GM15510 (cell line): ENCODE data around the gene CRADD.

ENCODE experiments used
- POLR2A ChIP-seq: IDR thresholded peaks from 3 replicates; pipeline ENCODE4 v1.6.1; 2011; ENCODE audit warnings: borderline replicate concordance; ENCODE audit not compliant: insufficient read length; ENCODE audit errors: extremely low read depth

The CRADD gene

DNA sequence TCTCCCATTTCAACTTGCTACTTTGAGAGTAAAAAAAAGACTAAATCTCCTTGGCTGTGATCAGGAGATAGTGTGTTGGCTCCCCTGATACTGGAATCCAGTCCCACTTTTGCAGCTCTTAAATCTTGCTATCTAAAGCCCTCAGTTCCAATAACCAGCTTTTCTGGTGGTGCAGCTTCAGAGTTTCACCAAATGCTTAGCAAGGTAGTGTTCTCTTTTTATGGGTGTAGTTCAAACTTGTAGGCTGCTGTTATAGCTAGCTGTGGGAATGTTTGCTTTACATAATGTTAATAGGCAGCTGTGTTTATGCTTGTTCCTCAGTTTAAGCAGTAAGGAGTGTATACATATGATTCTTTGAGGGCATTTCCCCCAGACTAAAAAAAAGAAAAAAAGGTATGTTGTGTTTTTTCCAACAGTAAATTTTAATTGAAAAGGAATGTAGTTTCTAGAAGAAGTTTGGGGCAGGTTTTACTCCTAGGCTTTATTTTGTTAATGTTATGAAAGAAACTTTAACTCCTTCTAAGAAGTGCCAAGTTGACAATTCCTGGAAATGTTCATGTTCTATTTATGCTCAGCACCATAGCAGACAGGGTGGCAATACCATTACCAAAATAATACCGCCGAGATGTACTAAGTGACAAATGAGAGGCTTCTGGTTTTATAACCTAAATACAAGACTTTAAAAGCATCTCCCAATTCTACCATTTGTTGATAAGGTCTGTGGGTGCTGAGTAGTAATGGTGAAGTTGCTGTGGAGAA is 12.1 kb downstream of the CRADD start:
- TF ChIP-seq POLR2A, result no peak

DNA sequence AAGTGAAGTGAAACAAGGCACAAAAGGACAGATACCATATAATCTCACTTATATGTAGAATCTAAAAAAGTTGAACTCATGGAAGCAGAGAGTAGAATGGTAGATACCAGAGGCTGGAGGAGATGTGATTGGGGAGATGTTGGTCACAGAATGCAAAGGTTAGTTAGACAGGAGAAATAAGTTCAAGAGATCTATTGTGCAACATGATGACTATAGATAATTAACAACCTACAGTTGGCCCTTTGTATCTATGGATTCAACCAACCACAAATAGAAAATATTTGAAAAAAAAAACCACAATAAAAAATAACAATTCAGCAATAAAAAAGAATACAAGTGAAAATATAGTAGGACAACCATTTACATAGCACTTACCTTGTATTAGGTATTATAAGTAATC is 19.3 kb downstream of the CRADD start:
- no peak for TF ChIP-seq POLR2A

DNA sequence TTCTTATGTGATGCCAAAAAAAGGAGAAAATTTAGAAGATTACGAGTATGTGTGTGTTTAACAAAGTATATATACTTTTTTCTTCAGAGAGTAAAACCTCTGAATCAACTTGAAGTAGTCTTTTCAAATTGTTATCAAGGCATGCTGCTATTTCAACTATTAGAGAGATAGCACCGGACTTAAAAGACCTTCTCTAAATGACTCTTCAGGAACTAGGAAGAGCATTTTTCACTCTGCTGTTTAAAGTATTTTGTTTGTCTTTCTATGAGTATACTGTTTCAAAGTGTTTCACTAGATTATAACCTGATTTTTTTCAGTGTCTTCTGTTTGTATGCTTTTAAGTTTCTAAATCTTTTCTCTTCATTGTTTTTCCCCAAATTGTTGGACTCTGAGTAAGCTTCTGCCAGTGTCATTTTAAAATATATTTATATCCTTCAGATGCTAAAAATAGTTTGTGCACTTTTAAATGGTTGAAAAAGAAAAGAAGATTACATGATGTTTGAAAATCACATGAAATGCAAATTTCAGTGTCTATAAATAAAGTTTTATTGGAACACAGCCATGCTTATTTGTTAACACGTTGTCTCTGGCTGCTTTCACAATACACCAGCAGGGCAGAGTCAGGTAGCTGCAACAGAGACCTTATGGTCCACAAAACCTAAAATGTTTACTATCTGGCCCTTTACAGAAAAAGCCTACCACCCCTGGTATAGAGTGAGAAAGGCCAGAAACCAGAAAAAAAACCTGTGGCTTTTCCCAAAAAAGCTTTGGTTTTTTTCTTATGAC is 21.3 kb downstream of the CRADD start:
- TF ChIP-seq POLR2A, result no peak

DNA sequence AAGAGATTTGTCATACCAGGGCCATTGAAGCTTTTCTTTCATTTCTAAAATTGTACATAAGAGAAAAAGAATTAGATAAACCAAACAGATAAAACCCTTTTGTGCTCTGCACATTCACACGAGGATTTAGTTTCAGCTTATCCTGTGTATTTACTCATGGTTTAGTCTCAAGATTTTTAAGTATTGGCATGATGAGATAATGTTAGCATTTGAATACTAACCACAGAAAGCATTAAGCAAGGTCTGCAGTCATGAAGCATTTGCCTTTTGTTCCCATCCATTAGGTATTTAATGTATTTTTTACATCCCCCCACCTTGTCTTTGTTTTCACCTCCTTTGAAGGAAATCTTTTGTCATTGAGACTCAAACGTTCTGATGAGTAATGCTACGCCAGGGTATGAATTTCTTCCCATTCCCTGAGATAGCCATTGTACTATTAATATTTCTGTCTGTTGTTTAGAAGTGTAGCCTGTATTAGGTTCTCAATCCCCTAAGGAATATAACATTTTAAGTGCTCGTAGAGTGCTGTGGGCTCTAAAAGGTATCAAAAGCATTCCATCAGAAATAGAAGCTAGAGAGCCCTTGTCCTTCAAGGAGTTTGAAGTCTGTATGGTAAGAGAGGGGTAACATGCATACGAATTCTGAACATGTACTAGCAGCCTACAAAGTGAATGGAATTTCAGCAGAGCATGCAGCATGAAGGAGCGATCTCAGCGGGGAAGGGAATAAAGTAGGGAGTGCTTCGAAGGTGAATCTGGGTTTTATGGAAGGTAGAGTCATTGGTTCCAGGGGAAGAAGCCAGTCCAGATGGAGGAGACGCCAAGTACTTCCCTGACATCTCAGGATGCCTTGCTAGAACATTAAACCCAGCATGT is 22.3 kb downstream of the CRADD start:
- no peak for TF ChIP-seq POLR2A

DNA sequence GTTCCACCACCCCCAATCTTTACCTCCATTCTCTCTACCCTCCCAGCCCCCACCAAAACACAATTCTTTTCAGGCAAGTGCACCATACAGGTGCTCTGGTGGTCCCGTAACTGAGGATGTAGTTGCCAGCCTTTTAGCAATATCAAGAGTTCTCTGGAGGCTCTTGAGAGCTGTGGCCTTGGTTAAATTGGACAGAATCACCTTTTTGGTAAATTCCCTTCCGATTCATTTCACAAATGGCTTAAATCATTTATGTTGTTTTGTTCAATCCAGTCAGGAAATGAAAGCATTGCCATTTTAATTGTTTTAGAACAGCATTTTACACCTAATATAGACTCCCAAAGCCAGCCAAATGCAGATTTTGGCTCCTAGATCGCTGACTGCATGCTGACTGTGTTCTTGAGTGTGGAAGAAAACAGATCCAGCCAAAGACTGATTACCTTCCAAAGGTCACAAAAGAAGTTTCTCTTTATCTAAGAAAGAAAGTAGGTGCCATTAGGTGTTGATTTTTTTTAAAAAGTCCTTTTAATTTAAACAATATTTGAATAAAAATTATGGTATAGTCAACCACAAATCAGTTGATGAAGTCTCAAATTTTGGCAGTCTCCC is 25.6 kb downstream of the CRADD start:
- no peak for TF ChIP-seq POLR2A

DNA sequence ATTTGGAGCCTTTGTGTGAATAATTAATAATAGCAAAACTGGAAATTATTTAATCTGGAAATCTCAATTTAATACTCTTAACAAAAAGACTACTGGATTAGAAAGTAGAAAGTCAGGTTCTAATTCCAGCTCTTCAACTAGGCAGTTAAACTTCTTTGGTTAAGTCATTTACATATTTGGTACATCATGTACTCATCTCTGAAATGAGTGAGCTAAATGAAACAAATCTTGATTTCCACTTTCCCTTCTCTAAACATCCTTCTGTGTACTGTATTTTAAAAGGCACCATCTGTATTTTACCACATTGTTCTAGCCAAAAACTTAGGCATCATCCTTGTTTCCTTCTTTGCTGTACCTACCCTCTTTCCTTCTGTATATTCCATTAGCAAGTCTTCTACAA is 26.9 kb downstream of the CRADD start:
- no peak for TF ChIP-seq POLR2A

DNA sequence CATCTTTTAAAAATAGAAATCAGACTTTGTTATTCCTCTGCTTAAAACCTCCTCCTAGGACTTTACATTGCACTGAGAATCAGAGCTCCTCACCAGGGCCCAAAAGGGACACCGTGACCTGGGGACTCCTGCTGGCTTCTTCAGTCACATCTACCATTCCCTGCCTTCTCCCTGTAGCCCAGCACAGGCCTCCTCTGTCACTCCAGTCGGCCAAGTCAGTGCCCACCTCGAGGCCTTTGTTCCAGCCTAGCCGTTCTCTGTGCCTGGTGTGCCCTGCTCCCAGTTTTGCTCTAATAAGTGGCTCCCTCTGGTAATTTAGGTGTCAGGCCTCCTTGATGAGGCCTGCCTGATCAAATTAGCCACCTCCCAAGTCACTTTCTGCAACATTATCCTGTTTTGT is 27.4 kb downstream of the CRADD start:
- TF ChIP-seq POLR2A, result no peak

DNA sequence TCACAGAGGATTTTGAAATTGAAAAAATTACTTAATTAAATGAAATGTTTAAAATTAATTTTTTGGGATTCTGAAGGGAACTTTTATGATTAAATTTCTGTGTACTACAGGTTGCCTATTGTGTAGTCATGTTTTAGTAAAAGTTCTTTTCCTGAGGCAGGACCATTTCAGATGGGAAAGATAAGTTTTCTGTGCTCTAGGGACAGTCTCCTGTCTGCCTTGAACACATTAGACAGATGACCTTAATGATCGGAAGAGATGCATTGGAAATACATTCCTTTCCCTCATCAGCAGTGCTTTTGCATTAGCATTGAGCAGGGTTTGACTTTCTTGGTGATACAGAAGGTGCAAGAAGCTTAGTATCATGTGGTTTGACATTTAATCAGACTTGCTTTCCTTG is 28.1 kb downstream of the CRADD start:
- TF ChIP-seq POLR2A, result no peak

DNA sequence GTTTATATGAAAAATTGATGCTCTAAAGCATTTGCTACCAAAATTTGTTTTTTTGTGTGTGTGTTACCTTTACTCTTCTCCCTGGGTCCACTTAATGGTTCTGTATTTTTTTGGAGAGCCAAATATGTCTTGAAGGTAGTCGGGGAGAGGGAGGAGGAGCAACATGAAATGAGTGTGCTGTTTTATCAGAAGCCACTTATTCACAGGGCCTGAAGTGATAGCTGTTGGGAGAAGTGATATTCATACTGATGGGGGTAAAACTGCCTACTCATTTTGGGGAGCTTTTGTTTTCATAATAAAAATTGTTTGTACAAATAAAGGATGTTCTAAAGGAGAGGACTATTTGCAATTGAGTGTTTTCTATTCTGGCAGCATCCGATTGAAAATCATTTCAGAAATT is 29.2 kb downstream of the CRADD start:
- TF ChIP-seq POLR2A, result no peak

DNA sequence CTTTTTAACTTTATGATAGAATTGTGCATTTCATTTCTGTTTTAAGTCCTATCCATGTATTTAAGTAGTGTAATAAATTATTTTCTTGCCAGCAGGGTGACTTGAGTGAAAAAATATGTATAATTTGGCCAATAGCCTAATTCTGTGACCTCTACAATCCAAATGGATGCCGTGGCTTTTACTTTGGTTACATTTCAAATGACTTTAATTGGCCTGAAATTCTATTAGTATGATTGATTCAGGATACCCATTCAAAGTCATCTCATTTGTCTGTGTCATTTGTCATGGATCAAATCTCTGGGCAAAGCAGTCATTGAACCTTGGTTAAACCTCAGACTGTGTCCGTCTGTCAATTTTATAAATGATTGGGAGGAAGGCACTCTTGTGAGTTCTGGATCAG is 29.6 kb downstream of the CRADD start:
- no peak for TF ChIP-seq POLR2A

DNA sequence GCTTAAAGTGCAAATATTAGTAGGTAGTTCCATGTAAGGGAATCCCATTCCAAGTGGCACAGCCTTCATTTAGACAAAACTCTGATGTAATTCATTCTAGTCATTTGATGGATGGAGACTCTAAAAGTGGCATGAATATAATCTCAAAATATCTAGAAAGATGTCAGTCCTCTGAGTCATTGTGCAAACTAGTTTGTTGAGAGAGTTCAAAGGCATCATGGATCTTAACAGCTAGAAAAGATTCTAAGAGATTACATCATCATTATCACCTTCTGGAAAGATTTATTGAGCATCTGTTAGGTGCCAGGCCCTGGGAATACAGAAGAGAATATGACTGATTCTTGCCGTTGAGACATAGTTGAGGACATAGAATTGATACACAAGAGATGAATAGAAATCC is 30.7 kb downstream of the CRADD start:
- no peak for TF ChIP-seq POLR2A

DNA sequence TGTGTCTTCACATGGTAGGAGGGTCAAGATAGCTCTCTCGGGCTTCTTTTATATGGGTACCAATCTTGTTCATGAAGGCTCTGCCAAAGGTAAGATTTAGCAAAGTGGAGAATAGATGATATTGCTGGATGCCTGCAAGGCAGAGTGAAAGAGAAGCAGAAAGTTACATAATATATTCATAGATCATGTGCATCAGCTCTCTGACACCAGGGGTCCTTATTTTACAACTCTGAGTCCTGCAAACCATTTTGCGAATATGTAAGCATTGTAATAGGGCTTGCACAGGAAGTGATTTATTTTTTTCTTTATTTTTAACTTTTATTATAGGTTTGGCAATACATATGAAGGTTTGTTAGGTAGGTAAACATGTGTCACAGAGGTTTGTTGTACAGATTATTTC is 31.8 kb downstream of the CRADD start:
- TF ChIP-seq POLR2A, result no peak

DNA sequence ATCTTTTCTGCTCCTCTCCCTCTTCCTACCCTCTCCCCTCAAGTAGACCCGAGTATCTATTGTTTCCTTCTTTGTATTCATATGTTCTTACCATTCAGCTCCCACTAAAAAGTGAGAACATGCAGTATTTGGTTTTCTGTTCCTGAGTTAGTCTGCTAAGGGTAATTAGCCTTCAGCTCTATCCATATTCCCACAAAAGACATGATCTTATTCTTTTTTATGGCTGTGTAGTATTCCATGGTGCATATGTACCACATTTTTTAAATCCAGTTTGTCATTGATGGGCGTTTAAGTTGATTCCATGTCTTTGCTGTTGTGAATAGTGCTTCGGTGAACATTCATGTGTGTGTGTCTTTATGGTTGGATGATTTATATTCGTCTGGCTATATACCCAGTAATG is 32.2 kb downstream of the CRADD start:
- no peak for TF ChIP-seq POLR2A

DNA sequence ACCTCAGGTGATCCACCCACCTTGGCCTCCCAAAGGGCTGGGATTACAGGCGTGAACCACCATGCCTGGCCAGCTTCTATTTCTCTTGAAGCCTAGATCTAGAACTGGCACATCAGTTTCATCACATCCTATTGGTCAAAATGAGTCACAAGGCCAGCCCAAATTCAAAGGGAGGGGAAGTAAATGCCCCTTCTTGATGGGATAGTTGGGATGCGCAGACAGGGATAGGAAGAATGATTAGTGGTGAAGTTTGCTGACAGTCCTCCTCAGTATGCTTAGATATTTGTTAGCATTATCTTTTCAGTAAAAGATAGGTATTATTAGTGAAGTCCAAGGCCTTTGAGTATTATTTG is 33.4 kb downstream of the CRADD start:
- no peak for TF ChIP-seq POLR2A

DNA sequence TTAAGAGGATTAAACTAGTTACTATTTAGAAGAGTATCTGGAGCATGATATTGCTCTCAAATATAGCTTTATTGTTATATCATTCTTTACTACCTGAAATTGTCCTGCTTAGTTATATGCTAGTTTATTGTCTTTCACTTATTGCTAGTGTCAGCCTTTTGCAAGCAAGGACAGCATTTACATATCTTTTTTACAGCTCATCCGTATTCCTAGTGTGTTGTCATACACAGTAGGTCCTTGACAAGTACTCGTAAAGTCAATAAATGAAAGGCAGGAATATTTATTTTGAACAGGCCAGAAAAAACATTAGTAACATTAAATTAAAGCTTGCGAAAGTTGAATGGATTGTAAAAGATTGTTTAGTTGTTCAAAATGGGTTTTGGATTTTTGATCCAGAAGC is 35.0 kb downstream of the CRADD start:
- TF ChIP-seq POLR2A, result no peak
